ENCODE results near the gene SLMAP.

DNA sequence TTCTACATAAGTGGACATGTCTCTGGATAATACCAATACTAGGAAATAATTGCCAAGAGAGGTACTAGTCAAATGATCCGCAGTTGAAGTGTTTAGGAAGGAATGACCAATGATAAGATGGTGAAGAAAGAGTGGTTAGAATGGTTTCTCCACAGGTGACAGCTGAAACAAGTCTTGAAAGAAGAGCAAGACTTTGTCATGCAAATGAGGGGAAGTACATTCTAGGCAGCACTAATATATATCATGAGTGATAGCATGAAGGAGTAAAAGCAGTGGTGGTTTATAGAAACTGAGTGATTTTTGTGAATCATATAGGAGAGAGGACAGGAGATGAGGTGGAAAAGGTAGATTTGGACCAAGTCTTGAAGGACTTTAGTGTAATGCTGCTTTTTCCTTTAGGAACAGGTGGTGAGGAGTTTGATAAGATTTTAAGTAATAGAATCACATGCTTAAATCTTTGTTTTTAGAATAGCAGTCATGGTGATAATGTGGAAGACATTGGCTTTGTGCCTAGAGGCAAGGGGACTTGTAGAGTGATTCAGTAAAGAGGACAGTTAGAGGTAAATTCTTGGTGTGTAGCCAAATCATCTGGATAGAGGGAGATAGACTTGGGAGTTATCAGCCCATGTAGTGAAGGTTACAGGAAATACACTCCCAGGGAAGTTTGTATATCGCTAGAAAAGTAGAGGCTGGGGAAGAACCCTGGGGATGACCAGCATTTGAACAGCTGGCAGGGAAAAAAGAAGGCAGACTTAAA, 31.9 kb downstream of the SLMAP start:
- TF ChIP-seq, protein P1, sequence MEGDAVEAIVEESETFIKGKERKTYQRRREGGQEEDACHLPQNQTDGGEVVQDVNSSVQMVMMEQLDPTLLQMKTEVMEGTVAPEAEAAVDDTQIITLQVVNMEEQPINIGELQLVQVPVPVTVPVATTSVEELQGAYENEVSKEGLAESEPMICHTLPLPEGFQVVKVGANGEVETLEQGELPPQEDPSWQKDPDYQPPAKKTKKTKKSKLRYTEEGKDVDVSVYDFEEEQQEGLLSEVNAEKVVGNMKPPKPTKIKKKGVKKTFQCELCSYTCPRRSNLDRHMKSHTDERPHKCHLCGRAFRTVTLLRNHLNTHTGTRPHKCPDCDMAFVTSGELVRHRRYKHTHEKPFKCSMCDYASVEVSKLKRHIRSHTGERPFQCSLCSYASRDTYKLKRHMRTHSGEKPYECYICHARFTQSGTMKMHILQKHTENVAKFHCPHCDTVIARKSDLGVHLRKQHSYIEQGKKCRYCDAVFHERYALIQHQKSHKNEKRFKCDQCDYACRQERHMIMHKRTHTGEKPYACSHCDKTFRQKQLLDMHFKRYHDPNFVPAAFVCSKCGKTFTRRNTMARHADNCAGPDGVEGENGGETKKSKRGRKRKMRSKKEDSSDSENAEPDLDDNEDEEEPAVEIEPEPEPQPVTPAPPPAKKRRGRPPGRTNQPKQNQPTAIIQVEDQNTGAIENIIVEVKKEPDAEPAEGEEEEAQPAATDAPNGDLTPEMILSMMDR (IDR thresholded peaks at IDR 0.05) = no peak
- TF ChIP-seq POLR2A (IDR thresholded peaks at IDR 0.05) = no peak
